IgD-negative memory B cell (primary cell): ENCODE results near the gene STK17A. TPM values are rescaled to one million over a fixed set of nuclear protein-coding genes. Genes with fewer than 3 reads are reported as not detected.

Experiments used
- H3K27ac Mint-ChIP-seq, 3 donors: one replicate each; pipeline ENCODE4 v1.8.0; 2020 to 2022; ENCODE audit warnings: mild to moderate bottlenecking in 3 of 3, mixed read lengths in 3 of 3, moderate library complexity in 1 of 3
- H3K27me3 Mint-ChIP-seq: one replicate; pipeline ENCODE4 v1.8.0; 2021; ENCODE audit warnings: mixed read lengths
- H3K36me3 Mint-ChIP-seq: one replicate; pipeline ENCODE4 v1.8.0; 2020; ENCODE audit warnings: mild to moderate bottlenecking, mixed read lengths
- H3K4me1 Mint-ChIP-seq, 3 donors: one replicate each; pipeline ENCODE4 v1.8.0; 2020 to 2022; ENCODE audit warnings: mixed read lengths in 3 of 3, mild to moderate bottlenecking in 1 of 3
- H3K4me3 Mint-ChIP-seq, 4 donors: one replicate each; pipeline ENCODE4 v1.8.0; 2020 to 2022; ENCODE audit warnings: mild to moderate bottlenecking in 4 of 4, mixed read lengths in 4 of 4, moderate library complexity in 3 of 4
- H3K9me3 Mint-ChIP-seq, 3 donors: one replicate each; pipeline ENCODE4 v1.8.0; 2020 to 2021; ENCODE audit warnings: mixed read lengths in 3 of 3, mild to moderate bottlenecking in 1 of 3
- polyA plus RNA-seq: library from polyadenylated mRNA; unstranded; fragments of 300-500 nt; fragmentation: Illumina TruSeq; gene quantifications from one replicate; pipeline ENCODE4 v1.2.3, GENCODE V29; 2021

The STK17A gene
- 175 TPM for polyA plus RNA-seq

- H3K27me3 Mint-ChIP-seq = peaks cover 4% of the 10 kb centered on the region
- peaks cover 15 to 22% (median 16%) of the 10 kb centered on the region in 3 donors for H3K4me1 Mint-ChIP-seq
- peak within 1 kb of the TSS; percentile 96 to 99 (median 99) for H3K27ac Mint-ChIP-seq
- no peaks in the 10 kb centered on the region for H3K36me3 Mint-ChIP-seq
- peak within 1 kb of the TSS; percentile 97 to 99 (median 98) for H3K4me3 Mint-ChIP-seq
- H3K9me3 Mint-ChIP-seq = no peaks in the 10 kb centered on the region
Measured at GRCh38 chr7:43582503-43583423, at the start of gene STK17A. Gene STK17A (plus strand): TSS chr7:43583108. CDS start chr7:43583244, 136 bp downstream.

- no peaks in the 10 kb centered on the region for H3K4me1 Mint-ChIP-seq
- no peak overlapping the region for H3K27ac Mint-ChIP-seq
- no peaks in the 10 kb centered on the region for H3K9me3 Mint-ChIP-seq
- no peaks in the 10 kb centered on the region for H3K27me3 Mint-ChIP-seq
- no peak overlapping the region for H3K4me3 Mint-ChIP-seq
- H3K36me3 Mint-ChIP-seq = no peaks in the 10 kb centered on the region
Measured at GRCh38 chr7:43533801-43534479, 49.0 kb upstream of the STK17A start.

DNA sequence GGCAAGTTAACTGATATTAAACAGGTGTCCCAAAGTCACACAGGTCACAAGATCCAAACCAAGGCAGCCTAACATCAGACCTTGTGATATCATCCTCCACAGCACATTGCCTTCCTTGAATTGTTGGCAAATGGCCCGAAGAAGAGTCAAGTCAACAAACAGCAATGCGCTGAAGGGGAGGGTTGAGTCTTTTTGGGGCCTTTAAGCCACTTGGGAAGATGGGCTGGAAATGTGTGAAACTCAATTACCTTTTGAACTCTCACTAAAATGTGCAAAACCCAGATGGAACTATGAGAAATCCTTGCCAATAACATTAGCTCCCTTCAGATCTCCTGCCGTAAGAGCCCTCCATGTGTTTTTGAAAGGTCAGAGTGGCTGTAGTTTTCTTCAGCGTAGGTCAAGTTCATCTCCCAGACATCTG, 47.9 kb upstream of the STK17A start:
- H3K27ac Mint-ChIP-seq = no peak overlapping the region
- no peaks in the 10 kb centered on the region for H3K9me3 Mint-ChIP-seq
- H3K27me3 Mint-ChIP-seq = no peaks in the 10 kb centered on the region
- H3K4me1 Mint-ChIP-seq = no peaks in the 10 kb centered on the region
- no peaks in the 10 kb centered on the region for H3K36me3 Mint-ChIP-seq
- H3K4me3 Mint-ChIP-seq = no peak overlapping the region

DNA sequence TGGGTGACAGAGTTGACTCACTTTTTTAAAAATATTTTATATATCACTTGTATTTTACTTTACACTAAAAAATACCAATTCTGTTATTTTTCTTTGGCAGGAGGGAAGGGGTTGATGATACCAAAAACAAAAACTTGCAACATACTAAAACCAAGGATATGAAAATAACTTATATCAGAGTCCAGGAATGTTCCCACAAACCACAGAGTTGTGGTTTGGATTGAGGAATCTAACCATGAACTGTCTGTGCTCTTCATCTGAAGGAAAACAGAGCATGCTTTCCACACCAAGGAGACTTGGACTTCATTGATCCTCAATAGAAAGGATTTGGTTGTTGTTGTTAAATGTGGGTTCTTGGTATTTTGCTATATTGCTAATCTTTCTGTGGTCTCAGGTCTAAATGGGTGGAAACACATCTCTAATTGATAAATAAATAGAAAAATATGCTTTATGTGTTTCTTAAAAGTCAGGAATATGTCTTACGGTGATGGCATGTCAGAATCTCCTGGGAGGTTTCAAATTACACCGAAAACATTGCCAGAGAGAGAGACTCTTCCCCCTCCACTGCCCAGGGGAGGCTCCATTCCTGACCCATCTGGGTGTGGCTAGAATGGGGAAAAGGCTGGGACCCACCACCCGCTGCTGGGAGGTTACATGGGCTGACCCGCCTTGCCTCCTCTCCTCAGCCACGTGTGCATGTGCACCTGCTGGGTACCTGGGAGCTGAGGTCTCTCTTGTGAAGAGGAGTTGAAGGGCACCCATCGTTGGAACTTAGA, 46.9 kb upstream of the STK17A start:
- no peak overlapping the region for H3K4me3 Mint-ChIP-seq
- H3K27me3 Mint-ChIP-seq = peaks cover 2% of the 10 kb centered on the region
- no peaks in the 10 kb centered on the region for H3K4me1 Mint-ChIP-seq
- no peaks in the 10 kb centered on the region for H3K9me3 Mint-ChIP-seq
- no peaks in the 10 kb centered on the region for H3K36me3 Mint-ChIP-seq
- no peak overlapping the region for H3K27ac Mint-ChIP-seq

- H3K4me3 Mint-ChIP-seq = no peak overlapping the region
- H3K4me1 Mint-ChIP-seq = no peaks in the 10 kb centered on the region
- no peaks in the 10 kb centered on the region for H3K9me3 Mint-ChIP-seq
- H3K27me3 Mint-ChIP-seq = peaks cover 2% of the 10 kb centered on the region
- no peak overlapping the region for H3K27ac Mint-ChIP-seq
- H3K36me3 Mint-ChIP-seq = no peaks in the 10 kb centered on the region
Measured at GRCh38 chr7:43536773-43537172, 46.1 kb upstream of the STK17A start.

GRCh38 chr7:43537765-43538403, 45.0 kb upstream of the STK17A start:
- H3K9me3 Mint-ChIP-seq = no peaks in the 10 kb centered on the region
- H3K36me3 Mint-ChIP-seq = no peaks in the 10 kb centered on the region
- no peak overlapping the region for H3K27ac Mint-ChIP-seq
- H3K4me1 Mint-ChIP-seq = no peaks in the 10 kb centered on the region
- peaks cover 2% of the 10 kb centered on the region for H3K27me3 Mint-ChIP-seq
- H3K4me3 Mint-ChIP-seq = no peak overlapping the region

DNA sequence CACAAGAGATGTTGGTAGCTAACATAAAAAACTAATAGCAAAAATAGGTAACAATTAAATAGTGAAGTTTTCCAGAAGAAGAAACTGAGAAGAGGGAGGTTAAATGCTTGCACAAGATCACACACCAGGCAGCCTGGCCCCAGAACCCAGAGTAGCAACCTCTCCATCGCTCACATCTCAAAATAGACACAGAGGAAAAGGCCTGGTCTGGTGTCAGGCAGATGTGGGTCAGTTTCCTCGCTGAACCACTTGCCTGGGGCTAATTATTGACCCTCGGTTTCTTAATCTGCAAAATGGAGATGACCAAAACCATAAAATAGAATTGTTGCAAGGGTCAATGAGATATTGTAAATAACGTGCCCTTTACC, 44.5 kb upstream of the STK17A start:
- peaks cover 2% of the 10 kb centered on the region for H3K27me3 Mint-ChIP-seq
- no peaks in the 10 kb centered on the region for H3K9me3 Mint-ChIP-seq
- H3K27ac Mint-ChIP-seq = no peak overlapping the region
- no peaks in the 10 kb centered on the region for H3K36me3 Mint-ChIP-seq
- H3K4me3 Mint-ChIP-seq = no peak overlapping the region
- no peaks in the 10 kb centered on the region for H3K4me1 Mint-ChIP-seq

- H3K27me3 Mint-ChIP-seq = peaks cover 4% of the 10 kb centered on the region
- no peaks in the 10 kb centered on the region for H3K36me3 Mint-ChIP-seq
- H3K4me3 Mint-ChIP-seq = no peak overlapping the region
- no peaks in the 10 kb centered on the region for H3K4me1 Mint-ChIP-seq
- no peaks in the 10 kb centered on the region for H3K9me3 Mint-ChIP-seq
- H3K27ac Mint-ChIP-seq = no peak overlapping the region
Measured at GRCh38 chr7:43540471-43540870, 42.4 kb upstream of the STK17A start.

- Mint-ChIP-seq H3K36me3 (no peaks in the 10 kb centered on the region), H3K4me1 (no peaks in the 10 kb centered on the region), H3K9me3 (peaks cover 0 to 3% (median 0%) of the 10 kb centered on the region in 3 donors), H3K27me3 (peaks cover 13% of the 10 kb centered on the region), H3K27ac (no peak overlapping the region), H3K4me3 (no peak overlapping the region)
Measured at GRCh38 chr7:43542716-43543115, 40.2 kb upstream of the STK17A start.

GRCh38 chr7:43546231-43546630, 36.7 kb upstream of the STK17A start:
- Mint-ChIP-seq H3K9me3 (peaks cover 0 to 3% (median 0%) of the 10 kb centered on the region in 3 donors), H3K4me3 (no peak overlapping the region), H3K36me3 (no peaks in the 10 kb centered on the region), H3K4me1 (no peaks in the 10 kb centered on the region), H3K27me3 (peaks cover 20% of the 10 kb centered on the region), H3K27ac (no peak overlapping the region)

GRCh38 chr7:43550427-43550826, 32.5 kb upstream of the STK17A start:
- no peak overlapping the region for H3K27ac Mint-ChIP-seq
- H3K4me3 Mint-ChIP-seq = no peak overlapping the region
- H3K4me1 Mint-ChIP-seq = peaks cover 0 to 2% (median 0%) of the 10 kb centered on the region in 3 donors
- no peaks in the 10 kb centered on the region for H3K36me3 Mint-ChIP-seq
- peaks cover 24% of the 10 kb centered on the region for H3K27me3 Mint-ChIP-seq
- peaks cover 0 to 3% (median 0%) of the 10 kb centered on the region in 3 donors for H3K9me3 Mint-ChIP-seq

DNA sequence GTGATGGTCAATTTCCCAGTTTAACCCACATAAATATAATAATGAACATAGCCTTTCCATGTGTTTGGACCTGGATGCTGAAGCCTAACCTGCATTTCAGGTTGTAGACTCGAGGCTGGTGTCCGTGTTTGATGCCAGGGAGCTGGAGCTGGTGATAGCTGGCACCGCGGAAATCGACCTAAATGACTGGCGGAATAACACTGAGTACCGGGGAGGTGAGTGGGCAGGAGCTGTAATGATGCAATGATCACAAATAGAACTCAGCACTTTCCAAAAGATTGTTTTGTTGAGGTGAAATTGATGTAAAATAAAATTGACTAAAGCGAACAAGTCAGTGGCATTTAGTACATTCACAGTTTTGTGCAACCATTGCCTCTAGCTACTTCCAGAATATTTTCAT, 30.8 kb upstream of the STK17A start:
- H3K27me3 Mint-ChIP-seq = peaks cover 16% of the 10 kb centered on the region
- H3K4me3 Mint-ChIP-seq = no peak overlapping the region
- peaks cover 3% of the 10 kb centered on the region for H3K36me3 Mint-ChIP-seq
- peaks cover 0 to 2% (median 0%) of the 10 kb centered on the region in 3 donors for H3K4me1 Mint-ChIP-seq
- no peaks in the 10 kb centered on the region for H3K9me3 Mint-ChIP-seq
- H3K27ac Mint-ChIP-seq = no peak overlapping the region

DNA sequence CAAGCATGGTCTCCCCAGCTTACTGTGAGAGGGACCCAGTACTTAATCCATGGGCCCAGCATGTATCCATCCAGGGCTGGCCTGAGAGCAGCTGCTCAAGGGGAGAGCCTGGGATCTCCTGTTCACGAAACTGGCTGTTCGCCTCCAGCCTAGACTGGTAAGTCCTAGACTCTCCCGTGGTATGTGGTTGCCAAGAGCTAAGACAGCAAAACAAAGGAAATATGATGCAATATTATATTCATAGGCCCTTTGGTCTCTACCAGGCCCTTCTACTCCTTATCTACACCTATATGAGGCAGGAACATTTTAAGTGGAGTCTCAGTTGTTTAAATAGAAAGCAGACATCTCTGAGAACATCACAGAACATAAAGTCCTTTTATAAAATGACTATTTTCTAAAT, 28.9 kb upstream of the STK17A start:
- Mint-ChIP-seq H3K27ac (no peak overlapping the region), H3K9me3 (no peaks in the 10 kb centered on the region), H3K27me3 (peaks cover 21% of the 10 kb centered on the region), H3K4me3 (no peak overlapping the region), H3K36me3 (peaks cover 5% of the 10 kb centered on the region), H3K4me1 (peaks cover 0 to 2% (median 0%) of the 10 kb centered on the region in 3 donors)

GRCh38 chr7:43554423-43554822, 28.5 kb upstream of the STK17A start:
- no peaks in the 10 kb centered on the region for H3K9me3 Mint-ChIP-seq
- peaks cover 0 to 2% (median 0%) of the 10 kb centered on the region in 3 donors for H3K4me1 Mint-ChIP-seq
- peaks cover 21% of the 10 kb centered on the region for H3K27me3 Mint-ChIP-seq
- H3K4me3 Mint-ChIP-seq = no peak overlapping the region
- H3K36me3 Mint-ChIP-seq = peaks cover 6% of the 10 kb centered on the region
- peak overlapping the region in 1 of 3 donors; percentile 3 for H3K27ac Mint-ChIP-seq
